C4-2B (cell line): ENCODE data around the gene GMPR2.

Experiments
- H3K27ac ChIP-seq: fragments of 450-650 bp; 2 replicates; pipeline ENCODE4 v1.5.1; 2017
- ZFX ChIP-seq: fragments of 450-650 bp; IDR thresholded peaks from 2 replicates; pipeline ENCODE4 v1.6.1; 2017
- TF ChIP-seq, protein P1 (sequence below): fragments of 450-650 bp; conservative IDR thresholded peaks from 2 replicates; pipeline ENCODE4 v1.5.1; 2017; ENCODE audit warnings: mild to moderate bottlenecking

The GMPR2 gene

DNA sequence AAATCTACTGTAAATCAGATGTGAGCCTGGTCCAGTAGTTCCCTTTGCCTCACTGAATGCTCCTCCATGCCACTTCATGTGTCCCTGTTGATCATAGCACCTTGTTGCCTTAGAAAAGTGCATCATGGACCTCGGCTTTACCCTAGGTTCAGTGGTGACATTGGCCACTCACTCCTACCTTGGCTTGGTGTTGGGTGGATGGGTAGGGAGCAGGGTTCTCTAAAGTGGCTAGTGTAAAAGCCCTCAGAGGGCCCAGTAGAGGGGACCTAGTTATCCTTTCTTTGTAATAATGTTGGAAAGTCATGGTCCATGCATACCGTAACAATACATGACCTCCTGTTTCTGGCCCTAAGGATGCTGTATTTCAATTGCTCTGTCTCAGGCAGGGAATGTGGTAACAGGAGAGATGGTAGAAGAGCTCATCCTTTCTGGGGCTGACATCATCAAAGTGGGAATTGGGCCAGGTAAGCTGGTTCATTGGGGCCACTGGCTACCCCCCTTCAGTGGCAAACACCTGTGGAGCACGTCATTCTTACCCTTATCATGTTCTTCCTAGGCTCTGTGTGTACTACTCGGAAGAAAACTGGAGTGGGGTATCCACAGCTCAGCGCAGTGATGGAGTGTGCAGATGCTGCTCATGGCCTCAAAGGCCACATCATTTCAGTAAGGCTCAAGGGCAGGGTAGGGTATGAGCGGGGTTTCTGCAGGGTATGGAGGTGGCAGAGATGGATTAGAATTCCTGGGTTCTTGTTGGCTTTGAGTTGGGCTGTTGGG, 4.1 kb downstream of the GMPR2 start:
- TF ChIP-seq, protein P1, sequence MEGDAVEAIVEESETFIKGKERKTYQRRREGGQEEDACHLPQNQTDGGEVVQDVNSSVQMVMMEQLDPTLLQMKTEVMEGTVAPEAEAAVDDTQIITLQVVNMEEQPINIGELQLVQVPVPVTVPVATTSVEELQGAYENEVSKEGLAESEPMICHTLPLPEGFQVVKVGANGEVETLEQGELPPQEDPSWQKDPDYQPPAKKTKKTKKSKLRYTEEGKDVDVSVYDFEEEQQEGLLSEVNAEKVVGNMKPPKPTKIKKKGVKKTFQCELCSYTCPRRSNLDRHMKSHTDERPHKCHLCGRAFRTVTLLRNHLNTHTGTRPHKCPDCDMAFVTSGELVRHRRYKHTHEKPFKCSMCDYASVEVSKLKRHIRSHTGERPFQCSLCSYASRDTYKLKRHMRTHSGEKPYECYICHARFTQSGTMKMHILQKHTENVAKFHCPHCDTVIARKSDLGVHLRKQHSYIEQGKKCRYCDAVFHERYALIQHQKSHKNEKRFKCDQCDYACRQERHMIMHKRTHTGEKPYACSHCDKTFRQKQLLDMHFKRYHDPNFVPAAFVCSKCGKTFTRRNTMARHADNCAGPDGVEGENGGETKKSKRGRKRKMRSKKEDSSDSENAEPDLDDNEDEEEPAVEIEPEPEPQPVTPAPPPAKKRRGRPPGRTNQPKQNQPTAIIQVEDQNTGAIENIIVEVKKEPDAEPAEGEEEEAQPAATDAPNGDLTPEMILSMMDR, result no peak
- TF ChIP-seq ZFX, result no peak
- H3K27ac ChIP-seq, result no peak overlapping the region

DNA sequence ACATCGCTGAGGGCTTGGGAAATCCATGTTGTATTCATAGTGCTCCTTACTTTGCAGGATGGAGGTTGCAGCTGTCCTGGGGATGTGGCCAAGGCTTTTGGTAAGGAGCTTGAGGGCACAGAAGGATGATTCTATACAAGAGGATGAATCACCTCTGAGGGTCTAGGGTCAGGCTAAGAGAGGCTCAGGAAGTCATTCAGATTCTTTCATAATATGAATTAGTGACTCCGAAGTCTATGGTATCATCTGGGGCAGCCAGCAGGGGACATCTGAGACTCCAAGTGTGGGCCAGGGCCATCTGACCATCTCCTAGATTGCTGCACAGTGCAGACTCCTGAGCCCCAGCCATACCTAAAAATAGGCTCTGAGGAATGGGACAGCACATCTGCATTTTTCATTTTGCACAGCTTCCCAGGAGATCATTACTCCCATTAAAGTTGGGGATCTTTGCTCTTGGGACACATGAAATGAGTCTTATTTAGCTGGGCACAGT, 4.8 kb downstream of the GMPR2 start:
- no peak for TF ChIP-seq ZFX
- TF ChIP-seq, protein P1, result no peak
- H3K27ac ChIP-seq, result no peak overlapping the region

DNA sequence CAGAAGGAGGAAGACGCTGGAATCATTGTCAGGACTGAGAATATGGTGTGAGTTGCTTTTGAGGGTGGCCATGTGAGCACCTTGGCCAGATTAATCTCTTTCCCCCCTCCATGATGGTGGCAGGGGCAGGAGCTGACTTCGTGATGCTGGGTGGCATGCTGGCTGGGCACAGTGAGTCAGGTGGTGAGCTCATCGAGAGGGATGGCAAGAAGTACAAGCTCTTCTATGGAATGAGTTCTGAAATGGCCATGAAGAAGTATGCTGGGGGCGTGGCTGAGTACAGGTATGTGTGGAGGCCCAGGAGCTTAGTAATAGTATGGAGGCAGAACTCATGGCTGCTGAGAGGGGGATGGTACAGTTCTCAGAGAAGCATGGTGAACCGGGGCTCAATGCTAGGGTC, 5.4 kb downstream of the GMPR2 start:
- TF ChIP-seq, protein P1, result no peak
- TF ChIP-seq ZFX, result no peak

DNA sequence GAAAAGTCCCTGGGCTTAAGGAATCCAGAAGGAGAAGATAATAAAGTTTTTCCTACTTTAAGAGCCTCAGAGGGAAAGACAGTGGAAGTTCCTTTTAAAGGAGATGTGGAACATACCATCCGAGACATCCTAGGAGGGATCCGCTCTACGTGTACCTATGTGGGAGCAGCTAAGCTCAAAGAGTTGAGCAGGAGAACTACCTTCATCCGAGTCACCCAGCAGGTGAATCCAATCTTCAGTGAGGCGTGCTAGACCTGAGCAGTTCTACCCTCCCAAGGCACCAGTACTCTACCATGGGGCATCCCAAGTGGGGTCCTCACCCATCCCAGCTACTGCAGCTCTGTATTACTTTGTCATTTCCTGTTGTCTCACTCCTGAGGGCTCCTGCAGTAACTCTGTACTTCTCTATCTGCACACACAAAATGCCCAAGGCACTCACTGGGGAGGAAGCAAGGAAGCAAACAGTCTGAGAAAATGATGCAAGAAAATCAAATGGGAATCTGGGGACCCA, 5.9 kb downstream of the GMPR2 start:
- H3K27ac ChIP-seq, result no peak overlapping the region
- TF ChIP-seq, protein P1, result no peak
- no peak for TF ChIP-seq ZFX

More for the DNA sequence above, 5.4 kb downstream of the GMPR2 start:
- no peak overlapping the region for H3K27ac ChIP-seq

DNA sequence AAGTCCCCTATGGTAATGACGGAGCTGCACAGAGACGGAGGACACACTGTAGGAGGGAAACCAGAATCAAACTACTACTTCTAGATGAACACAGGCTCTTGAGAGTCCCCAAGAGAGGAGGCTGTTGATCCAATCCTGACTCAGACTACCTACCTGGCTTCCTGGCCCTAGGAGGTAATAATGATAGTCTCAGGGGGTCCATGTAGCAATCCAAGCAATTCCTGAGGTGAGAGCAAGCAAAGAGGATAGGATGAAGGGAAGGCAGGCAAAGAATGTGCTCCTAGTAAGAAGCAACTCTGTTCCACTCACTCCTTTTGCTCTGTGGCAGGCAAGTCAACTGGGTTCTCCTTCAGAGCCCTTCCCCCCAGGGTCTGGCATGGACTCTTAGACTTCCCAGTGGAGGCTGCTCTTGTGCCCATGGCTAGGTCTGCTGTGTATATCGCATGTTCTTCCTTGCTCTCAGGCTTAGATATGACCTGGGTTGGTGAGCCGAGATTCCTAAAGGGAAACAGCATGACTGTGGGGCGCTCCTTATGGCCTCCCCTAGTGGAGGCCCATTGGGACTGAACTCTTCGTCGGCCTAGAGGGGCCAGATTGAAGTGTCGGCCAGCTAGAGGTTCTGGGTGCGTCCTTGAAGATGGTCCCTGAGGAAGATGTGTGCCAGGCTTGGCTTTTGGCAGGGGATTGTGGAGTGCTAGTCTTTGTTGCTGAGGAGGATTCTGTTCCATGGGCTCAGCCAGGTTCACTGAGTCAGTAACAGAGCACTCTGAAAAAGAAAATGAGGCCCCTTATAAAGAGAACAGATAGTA, 7.6 kb downstream of the GMPR2 start:
- TF ChIP-seq, protein P1, result no peak
- TF ChIP-seq ZFX, result no peak
- H3K27ac ChIP-seq, result no peak overlapping the region

DNA sequence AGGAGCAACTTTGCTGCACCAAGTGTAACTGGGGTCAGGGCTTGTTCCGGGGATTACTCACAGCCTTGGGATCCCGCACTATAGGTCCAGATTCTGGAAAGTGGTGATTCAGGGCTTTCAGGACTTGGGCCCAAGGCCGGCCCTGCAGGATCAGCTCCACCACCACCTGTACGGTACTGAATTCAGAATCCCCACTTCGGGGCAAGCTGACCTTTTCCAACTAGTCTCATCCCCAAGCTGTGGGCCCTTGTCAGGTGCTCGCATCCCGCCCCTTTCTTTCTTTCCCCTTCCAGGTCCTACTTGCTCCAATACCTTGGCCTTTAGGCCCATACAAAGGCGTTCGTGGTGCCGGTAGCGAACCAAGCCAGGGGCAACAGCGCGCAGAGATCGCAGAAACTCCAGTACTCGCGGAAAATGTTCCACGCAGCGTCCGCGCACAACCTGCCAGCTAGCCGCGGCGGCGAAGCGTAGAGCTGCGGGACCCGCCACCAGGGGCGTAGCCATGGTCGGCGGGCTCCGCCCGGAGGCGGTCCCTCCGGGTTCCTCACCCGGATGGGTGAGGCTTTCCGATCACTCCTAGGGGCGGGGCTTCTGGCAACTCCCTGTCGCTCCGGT, 9.2 kb downstream of the GMPR2 start:
- TF ChIP-seq, protein P1, result no peak
- no peak for TF ChIP-seq ZFX
- peak overlapping the region; percentile 79 for H3K27ac ChIP-seq
